WTC11 (cell line): ENCODE measurements around the gene SP100. TPM values are rescaled to one million over a fixed set of nuclear protein-coding genes. Genes with fewer than 3 reads are reported as not detected.

Experiments
- ATAC-seq: fragments of 200-7000 bp; cut with Tn5 transposase; 2 replicates; pipeline ENCODE4 v1.10.0; 2021; ENCODE audit warnings: mild to moderate bottlenecking, moderate library complexity
- CTCF ChIA-PET: fragments of 300-600 bp; sonication (Branson Sonifier 250); formaldehyde crosslinking; loops from one replicate; lab custom pipeline; 2021; ENCODE audit warnings: antibody characterized with exemption; lab: Charles Lee
- POLR2A ChIA-PET: fragments of 350-600 bp; sonication (Branson Sonifier 250); formaldehyde crosslinking; loops from one replicate; lab custom pipeline; 2021; ENCODE audit warnings: antibody characterized with exemption; lab: Charles Lee
- DNase-seq: peaks from one replicate; pipeline ENCODE4 v3.0.0; 2021; ENCODE audit warnings: low spot score
- H3K27ac Mint-ChIP-seq: 2 replicates; pipeline ENCODE4 v1.8.0; 2021; ENCODE audit warnings: mixed read lengths
- H3K27me3 Mint-ChIP-seq: 2 replicates; pipeline ENCODE4 v1.8.0; 2021; ENCODE audit warnings: low read depth, mild to moderate bottlenecking, moderate library complexity, mixed read lengths
- H3K36me3 Mint-ChIP-seq: 2 replicates; pipeline ENCODE4 v1.8.0; 2021; ENCODE audit warnings: mixed read lengths
- H3K4me1 Mint-ChIP-seq: 2 replicates; pipeline ENCODE4 v1.8.0; 2022; ENCODE audit warnings: mixed read lengths
- H3K4me3 Mint-ChIP-seq: 2 replicates; pipeline ENCODE4 v1.8.0; 2021; ENCODE audit warnings: mild to moderate bottlenecking, moderate library complexity, mixed read lengths
- H3K9me3 Mint-ChIP-seq: 2 replicates; pipeline ENCODE4 v1.8.0; 2021; ENCODE audit warnings: mixed read lengths
- ELF4 ChIP-seq: sonication (generic); formaldehyde crosslinking; IDR thresholded peaks from 2 replicates; pipeline ENCODE4 v1.8.1; 2022; ENCODE audit warnings: low read depth, mild to moderate bottlenecking, moderate library complexity, missing genetic modification reagents
- GABPB1 ChIP-seq: sonication (generic); formaldehyde crosslinking; IDR thresholded peaks from 2 replicates; pipeline ENCODE4 v1.8.1; 2023; ENCODE audit warnings: mild to moderate bottlenecking, missing genetic modification reagents
- MXD4 ChIP-seq: fragments of 250-450 bp; sonication (Bioruptor Pico); IDR thresholded peaks from 2 replicates; pipeline ENCODE4 v1.8.0; 2021; ENCODE audit warnings: mild to moderate bottlenecking, moderate library complexity, borderline replicate concordance
- PRDM15 ChIP-seq: sonication (generic); formaldehyde crosslinking; IDR thresholded peaks from 2 replicates; pipeline ENCODE4 v1.8.0; 2022; ENCODE audit warnings: missing genetic modification reagents
- PRRX2 ChIP-seq: fragments of 250-450 bp; sonication (Bioruptor Pico); IDR thresholded peaks from 2 replicates; pipeline ENCODE4 v1.8.0; 2021; ENCODE audit warnings: mild to moderate bottlenecking
- SMAD3 ChIP-seq: sonication (generic); formaldehyde crosslinking; IDR thresholded peaks from 2 replicates; pipeline ENCODE4 v1.8.0; 2022; ENCODE audit warnings: missing genetic modification reagents, mild to moderate bottlenecking, borderline replicate concordance
- SP1 ChIP-seq: sonication (generic); formaldehyde crosslinking; conservative IDR thresholded peaks from 2 replicates; pipeline ENCODE4 v1.8.1; 2022; ENCODE audit warnings: missing genetic modification reagents
- TP53 ChIP-seq: sonication (generic); formaldehyde crosslinking; IDR thresholded peaks from 2 replicates; pipeline ENCODE4 v1.8.1; 2023; ENCODE audit warnings: mild to moderate bottlenecking, missing genetic modification reagents
- ZMAT4 ChIP-seq: fragments of 250-450 bp; sonication (Bioruptor Pico); IDR thresholded peaks from 2 replicates; pipeline ENCODE4 v1.9.0; 2021; ENCODE audit warnings: mild to moderate bottlenecking
- total RNA-seq: library from RNA; stranded (reverse); gene quantifications from 3 replicates; pipeline ENCODE4 v1.2.3, GENCODE V29; 2021

Gene SP100
- total RNA-seq, 1 experiment from 2014 or later: 1.3 TPM

- ChIA-PET CTCF (no interaction called here), POLR2A (no interaction called here)
- H3K9me3 Mint-ChIP-seq: no peaks in the 10 kb centered on the region; the same call in 1 of the 2 replicates
- H3K27me3 Mint-ChIP-seq: no peaks in the 10 kb centered on the region
- H3K4me1 Mint-ChIP-seq: no peaks in the 10 kb centered on the region
- DNase-seq: no peak
- no peak for ATAC-seq
- no peaks in the 10 kb centered on the region for H3K36me3 Mint-ChIP-seq
- TF ChIP-seq ZMAT4 (CRISPR knock-in tag) (no peak), PRRX2 (CRISPR knock-in tag) (no peak), PRDM15 (CRISPR knock-in tag) (no peak), SP1 (CRISPR knock-in tag) (no peak), MXD4 (CRISPR knock-in tag) (no peak), TP53 (CRISPR knock-in tag) (no peak), ELF4 (CRISPR knock-in tag) (no peak), SMAD3 (CRISPR knock-in tag) (no peak), GABPB1 (CRISPR knock-in tag) (no peak)
- H3K4me3 Mint-ChIP-seq: no peak overlapping the region
- no peak overlapping the region for H3K27ac Mint-ChIP-seq
Observed at GRCh38 chr2:230592775-230593174, 176.8 kb downstream of the SP100 start.

Other genes starting within 250 kb of the SP100 start
- gene SP110, start 196.2 kb upstream of the SP100 start, total RNA-seq: 4.2 to 5.7 TPM (median 4.9 TPM) in 3 replicates
- 0.16 to 0.66 TPM (median 0.37 TPM) in 3 replicates for gene SP140, start 190.5 kb upstream of the SP100 start, total RNA-seq
- gene SP140L, start 89.0 kb upstream of the SP100 start, total RNA-seq: 2.7 to 3.8 TPM (median 3.2 TPM) in 3 replicates